HEK293T (cell line): ENCODE measurements around the gene DGLUCY.

ENCODE experiments used
- PKNOX1 ChIP-seq: fragments of 450-650 bp; IDR thresholded peaks from 2 replicates; pipeline ENCODE4 v1.6.1; 2016
- SP1 ChIP-seq: fragments of 450-650 bp; IDR thresholded peaks from 2 replicates; pipeline ENCODE4 v1.6.1; 2017
- ZNF384 ChIP-seq: fragments of 450-650 bp; IDR thresholded peaks from 2 replicates; pipeline ENCODE4 v1.6.1; 2016

DNA sequence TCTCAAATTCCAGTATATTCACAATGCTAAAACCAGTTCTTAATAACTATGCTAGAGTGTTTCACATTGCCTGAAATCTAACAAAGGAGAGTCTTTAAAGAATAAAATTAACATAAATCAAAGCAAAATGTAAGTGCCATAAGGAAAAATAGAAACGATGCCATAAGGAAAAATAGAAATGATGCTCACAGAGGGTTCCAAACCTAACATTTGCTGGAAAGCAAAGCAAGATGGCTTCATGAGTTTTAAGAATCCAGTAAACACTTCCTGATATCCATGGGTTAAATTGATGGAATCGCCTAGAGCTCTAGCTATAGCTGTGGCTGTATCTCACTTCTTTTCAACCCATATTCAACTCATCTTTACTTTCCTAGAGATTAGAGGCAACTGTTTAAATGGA, 66.7 kb downstream of the DGLUCY start:
- TF ChIP-seq SP1 = no peak
- TF ChIP-seq PKNOX1 = no peak
- TF ChIP-seq ZNF384 = no peak
